Astrocyte of the spinal cord (primary cell): Measurements from ENCODE around the gene FSIP1.

Experiments
- DNase-seq: peaks from one replicate; pipeline ENCODE4 v3.0.0; 2011; ENCODE audit warnings: low read depth, low spot score
- H3K4me3 ChIP-seq: 2 replicates; pipeline ENCODE4 v1.5.1; 2011; ENCODE audit warnings: low read depth, mild to moderate bottlenecking, low read length, moderate library complexity
- CTCF ChIP-seq: IDR thresholded peaks from 2 replicates; pipeline ENCODE4 v1.5.1; 2012; ENCODE audit warnings: low read depth, mild to moderate bottlenecking, low read length, inconsistent platforms
- in situ Hi-C: cut with HindIII; loops from 2 replicates; pipeline ENCODE4 v1.10.0; 2017; ENCODE audit warnings: low sequenced_read_pairs

FSIP1 gene

GRCh38 chr15:39628546-39629257 lies 153.9 kb downstream of the FSIP1 start:
- in situ Hi-C loops, result no loop called here
- DNase-seq, result no peak
- H3K4me3 ChIP-seq, result no peak overlapping the region
- TF ChIP-seq CTCF, result no peak

DNA sequence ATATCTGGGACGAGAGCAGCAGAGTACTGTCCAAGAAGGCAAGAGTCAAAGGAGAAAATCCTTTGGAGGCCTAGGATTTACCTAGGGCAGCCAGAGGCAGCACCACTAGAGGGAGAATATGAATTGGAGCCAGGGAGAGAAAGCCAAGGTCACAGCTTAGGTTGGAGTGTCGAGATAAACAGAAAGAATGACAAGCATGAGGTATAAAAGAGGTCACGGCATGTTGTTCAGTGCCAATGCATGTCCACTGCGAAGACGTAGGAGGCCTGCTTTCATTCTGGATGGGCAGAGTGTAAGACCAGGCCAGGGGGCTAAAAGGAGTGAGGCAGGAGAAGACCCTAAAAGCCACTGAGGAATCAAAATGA lies 154.5 kb downstream of the FSIP1 start:
- H3K4me3 ChIP-seq, result no peak overlapping the region
- no peak for TF ChIP-seq CTCF
- in situ Hi-C loops, result no loop called here
- DNase-seq, result no peak

DNA sequence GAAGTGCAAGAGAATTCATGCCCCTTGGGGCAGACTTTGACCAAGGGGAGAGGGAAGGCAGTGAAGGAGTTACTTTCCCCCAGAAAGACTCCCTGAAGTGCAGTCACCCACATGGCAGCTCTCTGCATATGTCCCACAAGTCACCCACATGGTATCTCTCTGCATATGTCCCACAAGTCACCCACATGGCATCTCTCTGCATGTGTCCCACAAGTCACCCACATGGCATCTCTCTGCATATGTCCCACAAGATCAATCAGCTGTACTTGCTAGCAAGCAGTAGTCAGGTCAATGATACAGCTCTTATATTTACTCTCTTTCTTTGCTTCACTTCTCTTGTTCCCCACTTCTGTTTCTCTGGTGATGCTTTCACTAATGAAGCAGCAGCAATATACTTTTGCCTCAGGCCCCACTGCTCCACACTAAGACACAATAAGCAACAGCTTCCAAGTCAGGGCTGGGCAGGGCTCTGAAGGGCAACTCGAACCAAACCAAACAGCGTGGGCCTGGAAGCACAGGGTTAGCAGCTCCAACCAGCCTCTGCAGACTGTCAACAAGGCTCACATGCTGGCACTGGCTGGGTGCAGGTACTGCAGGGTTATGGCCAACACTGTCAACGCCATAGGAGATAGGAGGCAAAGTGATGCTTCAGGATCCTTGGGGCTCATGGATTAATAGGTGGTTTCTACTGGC lies 155.0 kb downstream of the FSIP1 start:
- no peak for DNase-seq
- TF ChIP-seq CTCF, result no peak
- in situ Hi-C loops, result no loop called here
- no peak overlapping the region for H3K4me3 ChIP-seq

- DNase-seq, result peak; percentile 42
- TF ChIP-seq CTCF, result no peak
- no peak overlapping the region for H3K4me3 ChIP-seq
- in situ Hi-C loops, result no loop called here
These were observed 156.8 kb downstream of the FSIP1 start for GRCh38 chr15:39625856-39626255.

- no peak overlapping the region for H3K4me3 ChIP-seq
- in situ Hi-C loops, result no loop called here
- no peak for DNase-seq
- no peak for TF ChIP-seq CTCF
These were observed 157.2 kb downstream of the FSIP1 start for GRCh38 chr15:39625451-39625850.

GRCh38 chr15:39624806-39625205 lies 157.8 kb downstream of the FSIP1 start:
- no peak for TF ChIP-seq CTCF
- DNase-seq, result peak; percentile 91
- in situ Hi-C loops, result no loop called here
- no peak overlapping the region for H3K4me3 ChIP-seq
